Nephron (organoid): ENCODE measurements around the gene GAS7.
A peak's percentile ranks its signal among the peaks of the same experiment; 100 is the strongest.

Experiments used
- H3K27ac Mint-ChIP-seq, 3 experiments: 2 replicates each; pipeline ENCODE4 v1.8.0; 2020; ENCODE audit warnings: mixed read lengths in 3 of 3, mild to moderate bottlenecking in 2 of 3, moderate library complexity in 1 of 3
- H3K27me3 Mint-ChIP-seq: 2 replicates; pipeline ENCODE4 v1.8.0; 2021; ENCODE audit warnings: low read depth, mild to moderate bottlenecking, moderate library complexity, mixed read lengths
- H3K36me3 Mint-ChIP-seq: 2 replicates; pipeline ENCODE4 v1.8.0; 2020; ENCODE audit warnings: low read depth, mixed read lengths
- H3K4me1 Mint-ChIP-seq: 2 replicates; pipeline ENCODE4 v1.8.0; 2020; ENCODE audit warnings: mixed read lengths
- H3K4me3 Mint-ChIP-seq, 3 experiments: 2 replicates each; pipeline ENCODE4 v1.8.0; 2020; ENCODE audit warnings: mild to moderate bottlenecking in 3 of 3, mixed read lengths in 3 of 3, moderate library complexity in 2 of 3
- H3K9me3 Mint-ChIP-seq: 2 replicates; pipeline ENCODE4 v1.8.0; 2020; ENCODE audit warnings: mixed read lengths
- CTCF ChIP-seq, 3 experiments: fragments of 200-600 bp; sonication (generic); IDR thresholded peaks; one replicate each; pipeline ENCODE4 v1.5.0; 2021; ENCODE audit warnings: antibody characterized with exemption in 3 of 3; ENCODE audit not compliant: unreplicated experiment in 3 of 3

GAS7 gene

GRCh38 chr17:9968881-9969280, 229.5 kb downstream of the GAS7 start:
- no peak for TF ChIP-seq CTCF (IDR thresholded peaks at IDR 0.05; ENCODE audit: unreplicated experiment in 3 of 3)
- H3K4me1 Mint-ChIP-seq, result peaks cover 36% of the 10 kb centered on the region
- no peaks in the 10 kb centered on the region for H3K36me3 Mint-ChIP-seq
- no peak overlapping the region for H3K27ac Mint-ChIP-seq
- H3K4me3 Mint-ChIP-seq, result no peak overlapping the region
- H3K27me3 Mint-ChIP-seq, result peaks cover 3% of the 10 kb centered on the region
- no peaks in the 10 kb centered on the region for H3K9me3 Mint-ChIP-seq

- Mint-ChIP-seq H3K4me1 (peaks cover 29% of the 10 kb centered on the region), H3K27me3 (peaks cover 3% of the 10 kb centered on the region), H3K27ac (no peak overlapping the region), H3K9me3 (no peaks in the 10 kb centered on the region), H3K4me3 (no peak overlapping the region), H3K36me3 (no peaks in the 10 kb centered on the region)
- TF ChIP-seq CTCF (IDR thresholded peaks at IDR 0.05; ENCODE audit: unreplicated experiment in 3 of 3), result no peak
Observed at GRCh38 chr17:9968008-9968407, 230.4 kb downstream of the GAS7 start.

- peak; percentile 44 to 60 (median 54) for TF ChIP-seq CTCF (IDR thresholded peaks at IDR 0.05; ENCODE audit: unreplicated experiment in 3 of 3)
- H3K9me3 Mint-ChIP-seq, result no peaks in the 10 kb centered on the region
- H3K27me3 Mint-ChIP-seq, result peaks cover 29% of the 10 kb centered on the region
- peak overlapping the region in 1 of 3 experiments; percentile 17 for H3K27ac Mint-ChIP-seq
- H3K4me1 Mint-ChIP-seq, result peaks cover 14% of the 10 kb centered on the region
- H3K4me3 Mint-ChIP-seq, result peak overlapping the region; percentile 58 to 63 (median 60)
- H3K36me3 Mint-ChIP-seq, result no peaks in the 10 kb centered on the region
Observed at GRCh38 chr17:9959377-9959981, 238.9 kb downstream of the GAS7 start.

- Mint-ChIP-seq H3K36me3 (no peaks in the 10 kb centered on the region), H3K9me3 (no peaks in the 10 kb centered on the region), H3K4me3 (peak overlapping the region; percentile 58 to 69 (median 60)), H3K27me3 (peaks cover 32% of the 10 kb centered on the region), H3K27ac (no peak overlapping the region), H3K4me1 (peaks cover 14% of the 10 kb centered on the region)
- no peak for TF ChIP-seq CTCF (IDR thresholded peaks at IDR 0.05; ENCODE audit: unreplicated experiment in 3 of 3)
Observed at GRCh38 chr17:9958586-9959281, 239.7 kb downstream of the GAS7 start.

GRCh38 chr17:9957244-9957643, 241.2 kb downstream of the GAS7 start:
- Mint-ChIP-seq H3K36me3 (no peaks in the 10 kb centered on the region), H3K9me3 (no peaks in the 10 kb centered on the region), H3K4me1 (peaks cover 14% of the 10 kb centered on the region), H3K4me3 (no peak overlapping the region), H3K27me3 (peaks cover 36% of the 10 kb centered on the region), H3K27ac (no peak overlapping the region)
- TF ChIP-seq CTCF (IDR thresholded peaks at IDR 0.05; ENCODE audit: unreplicated experiment in 3 of 3), result no peak
